ENCODE measurements around the gene CCDC85B. TPM values are rescaled to one million over a fixed set of nuclear protein-coding genes. Genes with fewer than 3 reads are reported as not detected.
A peak's percentile ranks its signal among the peaks of the same experiment; 100 is the strongest.

CCDC85B gene
- total RNA-seq, 2 experiments from 2014 or later = 25.5 to 45.0 TPM

- H3K27me3 Mint-ChIP-seq = no peaks in the 10 kb centered on the region
- ChIA-PET POLR2A (no interaction called here), CTCF (interaction anchor here (1.0 to 2.2 kb wide), 5 partner anchors 12 to 340 kb away, joined by 3 to 7 read pairs (median 4); partner anchors contain the start of gene MUS81)
- no peak overlapping the region for H3K4me3 Mint-ChIP-seq
- H3K36me3 Mint-ChIP-seq (ENCODE audit: low read depth) = peaks cover 28% of the 10 kb centered on the region
- H3K27ac Mint-ChIP-seq = no peak overlapping the region
- ATAC-seq = no peak
- peaks cover 40% of the 10 kb centered on the region for H3K4me1 Mint-ChIP-seq
- no peak for DNase-seq
- no peaks in the 10 kb centered on the region for H3K9me3 Mint-ChIP-seq (ENCODE audit: low read depth)
- intact Hi-C loops (cut with DNase I, micrococcal nuclease) = no loop called here
These were observed 8.1 kb upstream of the CCDC85B start for GRCh38 chr11:65882120-65883057.

- H3K4me1 Mint-ChIP-seq = peaks cover 46% of the 10 kb centered on the region
- no peaks in the 10 kb centered on the region for H3K27me3 Mint-ChIP-seq
- no peaks in the 10 kb centered on the region for H3K9me3 Mint-ChIP-seq (ENCODE audit: low read depth)
- POLR2A ChIA-PET = no interaction called here
- DNase-seq (no peak), ATAC-seq (no peak)
- CTCF ChIA-PET = interaction anchor here (1.0 to 8.5 kb wide), 11 partner anchors 9 to 111 kb away, joined by 3 to 113 read pairs (median 12); partner anchors contain the start of genes FOSL1 and MUS81
- intact Hi-C loops (cut with DNase I, micrococcal nuclease) = no loop called here
- H3K27ac Mint-ChIP-seq = no peak overlapping the region
- H3K36me3 Mint-ChIP-seq (ENCODE audit: low read depth) = peaks cover 31% of the 10 kb centered on the region
- no peak overlapping the region for H3K4me3 Mint-ChIP-seq
These were observed 7.3 kb upstream of the CCDC85B start for GRCh38 chr11:65883058-65883761.

- DNase-seq (no peak), ATAC-seq (no peak)
- H3K36me3 Mint-ChIP-seq (ENCODE audit: low read depth) = peaks cover 32% of the 10 kb centered on the region
- peak overlapping the region; percentile 76 for H3K27ac Mint-ChIP-seq
- ChIA-PET CTCF (interaction anchor here (0.6 to 10.8 kb wide), 43 partner anchors 10 to 464 kb away, joined by 3 to 210 read pairs (median 4); partner anchors contain the start of genes BANF1, CFL1, FOSL1 and KAT5), POLR2A (interaction anchor here (0.7 to 1.5 kb wide), 3 partner anchors 12 to 169 kb away, joined by 3 to 6 read pairs (median 3); no protein-coding TSS in a partner anchor)
- no peaks in the 10 kb centered on the region for H3K9me3 Mint-ChIP-seq (ENCODE audit: low read depth)
- H3K4me3 Mint-ChIP-seq = no peak overlapping the region
- intact Hi-C loops (cut with DNase I, micrococcal nuclease) = loop anchor here (1.0 kb wide), 3 partner anchors 24 to 138 kb away; partner anchors contain the start of gene MUS81 (in 1 of the 2)
- H3K4me1 Mint-ChIP-seq = peaks cover 47% of the 10 kb centered on the region
- no peaks in the 10 kb centered on the region for H3K27me3 Mint-ChIP-seq
These were observed 6.4 kb upstream of the CCDC85B start for GRCh38 chr11:65883786-65884715.

GRCh38 chr11:65884716-65885092 is 5.8 kb upstream of the CCDC85B start:
- H3K27ac Mint-ChIP-seq = peak overlapping the region; percentile 76
- no peak overlapping the region for H3K4me3 Mint-ChIP-seq
- ChIA-PET POLR2A (interaction anchor here (0.5 to 1.5 kb wide), 5 partner anchors 13 to 462 kb away, joined by 3 to 6 read pairs (median 3); partner anchors contain the start of gene NEAT1), CTCF (interaction anchor here (0.6 to 10.8 kb wide), 47 partner anchors 8 to 465 kb away, joined by 3 to 210 read pairs (median 4); partner anchors contain the start of genes BANF1, CFL1, FOSL1 and KAT5)
- peaks cover 51% of the 10 kb centered on the region for H3K4me1 Mint-ChIP-seq
- no peaks in the 10 kb centered on the region for H3K27me3 Mint-ChIP-seq
- intact Hi-C loops (cut with DNase I, micrococcal nuclease) = loop anchor here (1.0 kb wide), 3 partner anchors 24 to 138 kb away; partner anchors contain the start of gene MUS81 (in 1 of the 2)
- no peaks in the 10 kb centered on the region for H3K9me3 Mint-ChIP-seq (ENCODE audit: low read depth)
- peaks cover 32% of the 10 kb centered on the region for H3K36me3 Mint-ChIP-seq (ENCODE audit: low read depth)
- ATAC-seq (peak; percentile 57), DNase-seq (peak; percentile 91)

- intact Hi-C loops (cut with DNase I, micrococcal nuclease) = no loop called here
These were observed 5.2 kb upstream of the CCDC85B start for GRCh38 chr11:65885231-65885630.

GRCh38 chr11:65885808-65886536 is 4.5 kb upstream of the CCDC85B start:
- no peak overlapping the region for H3K27ac Mint-ChIP-seq
- ATAC-seq = no peak
- CTCF ChIA-PET = interaction anchor here (0.6 to 10.8 kb wide), 26 partner anchors 8 to 233 kb away, joined by 3 to 210 read pairs (median 9); partner anchors contain the start of genes CFL1, FOSL1, KAT5 and MUS81
- peaks cover 50% of the 10 kb centered on the region for H3K4me1 Mint-ChIP-seq
- peak overlapping the region; percentile 94 for H3K4me3 Mint-ChIP-seq
- intact Hi-C loops (cut with DNase I, micrococcal nuclease) = no loop called here
- no peaks in the 10 kb centered on the region for H3K27me3 Mint-ChIP-seq
- DNase-seq = no peak
- no peaks in the 10 kb centered on the region for H3K9me3 Mint-ChIP-seq (ENCODE audit: low read depth)
- H3K36me3 Mint-ChIP-seq (ENCODE audit: low read depth) = peaks cover 32% of the 10 kb centered on the region
- POLR2A ChIA-PET = no interaction called here

More at GRCh38 chr11:65885231-65885630, 5.2 kb upstream of the CCDC85B start:
- no peak for DNase-seq
- Mint-ChIP-seq H3K27me3 (no peaks in the 10 kb centered on the region), H3K4me3 (no peak overlapping the region), H3K9me3 (ENCODE audit: low read depth) (no peaks in the 10 kb centered on the region), H3K36me3 (ENCODE audit: low read depth) (peaks cover 32% of the 10 kb centered on the region), H3K4me1 (peaks cover 52% of the 10 kb centered on the region), H3K27ac (no peak overlapping the region)
- ChIA-PET POLR2A (interaction anchor here (0.5 to 1.5 kb wide), 4 partner anchors 14 to 463 kb away, joined by 3 to 6 read pairs (median 4); partner anchors contain the start of gene NEAT1), CTCF (interaction anchor here (0.7 to 10.8 kb wide), 41 partner anchors 8 to 383 kb away, joined by 3 to 210 read pairs (median 5); partner anchors contain the start of genes CFL1, FOSL1, KAT5 and MUS81)
- no peak for ATAC-seq

GRCh38 chr11:65886826-65887722 is 3.4 kb upstream of the CCDC85B start:
- peak overlapping the region; percentile 95 for H3K27ac Mint-ChIP-seq
- H3K36me3 Mint-ChIP-seq (ENCODE audit: low read depth) = peaks cover 34% of the 10 kb centered on the region
- DNase-seq (no peak), ATAC-seq (no peak)
- peaks cover 45% of the 10 kb centered on the region for H3K4me1 Mint-ChIP-seq
- intact Hi-C loops (cut with DNase I, micrococcal nuclease) = no loop called here
- no peaks in the 10 kb centered on the region for H3K9me3 Mint-ChIP-seq (ENCODE audit: low read depth)
- ChIA-PET POLR2A (interaction anchor here (6.0 to 6.3 kb wide), 2 partner anchors 13 to 28 kb away, joined by 59 to 68 read pairs; partner anchors contain the start of genes CFL1, FOSL1 and MUS81), CTCF (interaction anchor here (0.6 to 10.8 kb wide), 16 partner anchors 12 to 181 kb away, joined by 3 to 210 read pairs (median 5); partner anchors contain the start of genes CFL1, FOSL1, KAT5 and MUS81)
- no peaks in the 10 kb centered on the region for H3K27me3 Mint-ChIP-seq
- H3K4me3 Mint-ChIP-seq = peak overlapping the region; percentile 94

- ATAC-seq = peak; percentile 1
- H3K27ac Mint-ChIP-seq = peak overlapping the region; percentile 95
- peak; percentile 64 for DNase-seq
- intact Hi-C loops (cut with DNase I, micrococcal nuclease) = loop anchor here (1.0 to 2.0 kb wide), 15 partner anchors 14 to 381 kb away; partner anchors contain the start of genes C11orf68 (in 2 of the 2), DRAP1 (in 2 of the 2), MUS81 (in 2 of the 2) and AP5B1 (in 1 of the 2)
- peaks cover 41% of the 10 kb centered on the region for H3K36me3 Mint-ChIP-seq (ENCODE audit: low read depth)
- CTCF ChIA-PET = interaction anchor here (0.6 to 10.8 kb wide), 21 partner anchors 10 to 273 kb away, joined by 3 to 210 read pairs (median 5); partner anchors contain the start of genes CFL1, FOSL1, KAT5 and MUS81
- H3K4me1 Mint-ChIP-seq = peaks cover 52% of the 10 kb centered on the region
- H3K27me3 Mint-ChIP-seq = no peaks in the 10 kb centered on the region
- POLR2A ChIA-PET = interaction anchor here (0.6 to 6.3 kb wide), 7 partner anchors 13 to 255 kb away, joined by 4 to 68 read pairs (median 4); partner anchors contain the start of genes BANF1, CFL1, EIF1AD and FOSL1
- peak overlapping the region; percentile 94 for H3K4me3 Mint-ChIP-seq
- no peaks in the 10 kb centered on the region for H3K9me3 Mint-ChIP-seq (ENCODE audit: low read depth)
These were observed 2.7 kb upstream of the CCDC85B start for GRCh38 chr11:65887723-65888162.
